ENCODE results near the gene KLK11.

The KLK11 gene

DNA sequence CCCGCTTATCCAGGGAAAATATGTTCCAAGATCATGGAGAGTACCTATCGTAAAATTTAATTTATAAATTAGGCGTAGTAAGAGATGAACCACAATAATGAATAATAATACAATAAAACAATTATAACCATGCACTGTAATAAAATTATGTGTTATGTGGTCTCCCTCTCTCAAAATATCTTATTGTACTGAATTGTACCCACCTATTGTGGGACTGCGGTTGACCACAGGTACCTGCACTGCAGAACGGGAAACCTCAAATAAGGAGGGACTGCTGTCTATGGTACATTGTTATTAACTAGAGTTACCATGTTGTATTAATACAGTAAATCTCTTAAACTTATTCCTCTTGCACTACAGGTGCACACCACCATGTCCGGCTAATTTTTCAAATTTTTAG lies 13.7 kb upstream of the KLK11 start:
- Mint-ChIP-seq H3K9me3 (no peaks in the 10 kb centered on the region), H3K4me3 (no peak overlapping the region), H3K27ac (no peak overlapping the region), H3K27me3 (no peaks in the 10 kb centered on the region), H3K36me3 (no peaks in the 10 kb centered on the region), H3K4me1 (no peaks in the 10 kb centered on the region)

GRCh38 chr19:51036519-51036918 lies 10.1 kb upstream of the KLK11 start:
- Mint-ChIP-seq H3K27ac (no peak overlapping the region), H3K36me3 (no peaks in the 10 kb centered on the region), H3K4me3 (no peak overlapping the region), H3K9me3 (no peaks in the 10 kb centered on the region), H3K27me3 (peaks cover 7% of the 10 kb centered on the region), H3K4me1 (no peaks in the 10 kb centered on the region)

DNA sequence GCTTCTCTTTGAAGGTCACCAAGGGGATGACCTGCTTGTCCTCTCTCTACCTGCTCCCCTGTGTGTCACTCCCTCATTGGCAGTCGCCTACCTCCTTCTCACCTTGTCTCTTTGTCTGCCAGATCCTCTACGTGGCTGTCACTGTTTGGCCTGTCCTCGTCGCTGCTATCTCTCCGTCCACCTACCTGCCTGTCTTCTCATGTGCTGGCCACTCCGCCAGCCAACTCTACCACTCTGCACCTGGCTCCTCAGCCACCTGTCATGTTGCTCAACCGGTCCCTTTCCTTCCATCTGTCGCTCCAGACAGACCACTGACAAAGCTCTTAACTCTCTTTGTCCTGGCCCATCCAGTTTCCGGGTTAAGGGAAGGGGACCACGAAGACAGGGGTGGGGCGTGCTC lies 8.3 kb upstream of the KLK11 start, which contains the start of gene KLK12:
TSS of gene KLK12 (minus strand) at position 299 of the 400 bp plus-strand sequence. CDS start 381 bp downstream, outside the sequence.
- H3K4me3 Mint-ChIP-seq = no peak within 1 kb of the TSS
- no peaks in the 10 kb centered on the region for H3K9me3 Mint-ChIP-seq
- H3K4me1 Mint-ChIP-seq = no peaks in the 10 kb centered on the region
- H3K27ac Mint-ChIP-seq = no peak within 1 kb of the TSS
- H3K36me3 Mint-ChIP-seq = no peaks in the 10 kb centered on the region
- H3K27me3 Mint-ChIP-seq = peaks cover 16% of the 10 kb centered on the region

- H3K9me3 Mint-ChIP-seq = no peaks in the 10 kb centered on the region
- no peaks in the 10 kb centered on the region for H3K4me1 Mint-ChIP-seq
- no peak overlapping the region for H3K4me3 Mint-ChIP-seq
- no peaks in the 10 kb centered on the region for H3K36me3 Mint-ChIP-seq
- H3K27ac Mint-ChIP-seq = no peak overlapping the region
- H3K27me3 Mint-ChIP-seq = peaks cover 27% of the 10 kb centered on the region
Observed at GRCh38 chr19:51031880-51032225, 5.4 kb upstream of the KLK11 start.

DNA sequence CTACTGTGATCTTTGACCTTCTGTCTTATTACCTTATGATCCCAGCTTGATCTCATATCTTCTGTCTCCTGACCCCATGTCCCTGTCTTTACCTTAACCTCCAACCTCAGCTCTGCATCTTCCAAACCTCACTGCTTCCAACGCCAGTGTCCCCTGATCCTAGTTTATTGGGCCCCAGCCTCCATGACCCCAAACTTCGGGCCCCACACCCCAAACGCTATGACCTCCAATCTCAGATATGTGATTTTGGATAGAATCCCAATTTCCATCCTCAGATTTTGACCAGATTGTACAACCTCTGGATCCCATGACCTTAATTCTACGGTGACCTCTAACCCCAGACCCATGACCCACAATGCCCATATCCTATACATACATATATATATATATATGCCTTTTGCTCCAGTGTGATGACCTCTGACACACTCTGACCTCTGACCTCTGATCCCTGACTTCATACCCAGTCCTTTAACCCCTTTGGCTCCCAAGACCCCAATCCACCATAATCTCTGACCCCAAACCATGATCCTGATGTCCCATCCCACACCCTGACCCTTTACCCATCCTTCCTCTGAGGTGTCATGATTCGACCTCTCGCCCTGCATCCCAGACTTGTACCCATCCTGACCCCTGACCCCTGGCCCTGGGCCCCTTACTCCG lies 4.9 kb upstream of the KLK11 start:
- H3K27me3 Mint-ChIP-seq = peaks cover 29% of the 10 kb centered on the region

DNA sequence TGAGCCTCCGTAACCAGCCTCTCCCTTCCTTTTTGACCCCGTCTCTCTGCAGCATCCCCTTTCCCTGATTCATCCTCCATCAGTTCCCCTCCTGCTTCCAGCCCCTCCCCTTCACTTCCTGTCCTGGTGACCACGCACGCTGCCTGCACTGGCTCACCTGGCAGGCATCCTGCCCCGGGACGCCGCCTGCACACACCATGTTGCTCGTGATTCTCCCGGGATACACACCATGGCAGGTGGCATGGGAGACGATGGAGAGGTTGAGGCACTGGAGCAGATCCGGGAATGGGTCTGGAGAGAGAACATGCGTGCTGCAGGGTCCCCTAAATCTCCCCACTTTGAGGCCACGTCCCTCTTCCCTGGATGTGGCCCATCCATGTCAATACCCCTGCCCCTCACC lies 4.2 kb upstream of the KLK11 start:
- Mint-ChIP-seq H3K27ac (no peak overlapping the region), H3K4me3 (no peak overlapping the region), H3K36me3 (no peaks in the 10 kb centered on the region), H3K27me3 (peaks cover 29% of the 10 kb centered on the region), H3K9me3 (no peaks in the 10 kb centered on the region), H3K4me1 (no peaks in the 10 kb centered on the region)

More for the DNA sequence above, 4.9 kb upstream of the KLK11 start:
- H3K4me3 Mint-ChIP-seq = no peak overlapping the region
- H3K36me3 Mint-ChIP-seq = no peaks in the 10 kb centered on the region
- peak overlapping the region; percentile 64 for H3K27ac Mint-ChIP-seq
- no peaks in the 10 kb centered on the region for H3K9me3 Mint-ChIP-seq
- H3K4me1 Mint-ChIP-seq = no peaks in the 10 kb centered on the region

- no peak overlapping the region for H3K4me3 Mint-ChIP-seq
- H3K4me1 Mint-ChIP-seq = no peaks in the 10 kb centered on the region
- H3K27me3 Mint-ChIP-seq = peaks cover 33% of the 10 kb centered on the region
- no peaks in the 10 kb centered on the region for H3K9me3 Mint-ChIP-seq
- no peak overlapping the region for H3K27ac Mint-ChIP-seq
- no peaks in the 10 kb centered on the region for H3K36me3 Mint-ChIP-seq
Observed at GRCh38 chr19:51029718-51030117, 3.3 kb upstream of the KLK11 start.

DNA sequence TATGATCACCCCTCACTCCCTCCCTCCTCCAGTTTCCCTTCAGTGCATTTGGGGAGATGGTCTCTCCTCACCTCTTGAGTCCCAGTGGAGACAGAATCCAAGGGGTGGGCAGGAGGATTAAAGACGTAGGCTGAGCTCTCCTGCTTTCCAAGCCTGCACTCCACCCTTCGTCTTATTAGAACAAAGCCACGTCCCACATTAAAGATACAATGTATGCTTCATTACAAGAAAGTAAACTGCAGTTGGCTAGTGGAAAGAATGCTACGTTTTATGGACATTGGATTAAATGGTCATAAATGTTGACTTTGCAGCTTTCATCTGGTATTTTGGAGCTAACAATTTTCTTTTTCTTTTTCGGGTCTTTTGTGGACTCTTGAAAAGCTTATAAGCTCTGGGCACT lies 1.5 kb upstream of the KLK11 start:
- Mint-ChIP-seq H3K36me3 (no peaks in the 10 kb centered on the region), H3K27me3 (peaks cover 28% of the 10 kb centered on the region), H3K27ac (no peak overlapping the region), H3K9me3 (no peaks in the 10 kb centered on the region), H3K4me3 (no peak overlapping the region), H3K4me1 (no peaks in the 10 kb centered on the region)

- H3K9me3 Mint-ChIP-seq = no peaks in the 10 kb centered on the region
- H3K36me3 Mint-ChIP-seq = no peaks in the 10 kb centered on the region
- no peak overlapping the region for H3K4me3 Mint-ChIP-seq
- H3K4me1 Mint-ChIP-seq = no peaks in the 10 kb centered on the region
- H3K27me3 Mint-ChIP-seq = peaks cover 28% of the 10 kb centered on the region
- H3K27ac Mint-ChIP-seq = no peak overlapping the region
Observed at GRCh38 chr19:51027126-51027806, 850 bp upstream of the KLK11 start.

GRCh38 chr19:51025809-51026553 lies 435 bp downstream of the KLK11 start:
- Mint-ChIP-seq H3K4me1 (no peaks in the 10 kb centered on the region), H3K9me3 (no peaks in the 10 kb centered on the region), H3K27me3 (peaks cover 22% of the 10 kb centered on the region), H3K27ac (no peak overlapping the region), H3K36me3 (no peaks in the 10 kb centered on the region), H3K4me3 (no peak overlapping the region)

DNA sequence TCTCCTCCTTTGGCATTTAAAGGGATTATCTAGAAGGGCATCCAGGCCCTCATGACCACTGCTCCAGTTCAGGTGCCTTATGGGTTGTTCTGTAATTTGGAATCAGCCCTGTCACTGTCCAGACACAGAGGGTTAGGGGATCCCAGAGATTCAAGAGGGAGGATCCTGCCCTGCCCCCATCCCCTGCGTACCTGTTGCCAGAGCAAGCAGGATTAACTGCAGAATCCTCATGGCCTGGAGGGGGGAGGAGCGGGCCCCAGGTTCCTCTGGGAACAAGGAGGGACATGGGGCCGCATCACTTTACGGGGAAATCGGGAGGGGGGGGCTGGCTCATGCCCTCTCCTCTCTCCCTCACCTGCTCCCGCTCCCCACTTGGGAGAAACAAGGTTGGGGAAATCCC lies 1.0 kb downstream of the KLK11 start:
- Mint-ChIP-seq H3K27ac (no peak overlapping the region), H3K9me3 (no peaks in the 10 kb centered on the region), H3K4me3 (no peak overlapping the region), H3K36me3 (no peaks in the 10 kb centered on the region), H3K4me1 (no peaks in the 10 kb centered on the region), H3K27me3 (peaks cover 20% of the 10 kb centered on the region)

- Mint-ChIP-seq H3K36me3 (no peaks in the 10 kb centered on the region), H3K4me3 (no peak overlapping the region), H3K9me3 (no peaks in the 10 kb centered on the region), H3K27me3 (peaks cover 22% of the 10 kb centered on the region), H3K27ac (no peak overlapping the region), H3K4me1 (no peaks in the 10 kb centered on the region)
Observed at GRCh38 chr19:51024924-51025323, 1.5 kb downstream of the KLK11 start.

GRCh38 chr19:51023946-51024345 lies 2.5 kb downstream of the KLK11 start:
- no peak overlapping the region for H3K4me3 Mint-ChIP-seq
- peaks cover 17% of the 10 kb centered on the region for H3K27me3 Mint-ChIP-seq
- H3K36me3 Mint-ChIP-seq = no peaks in the 10 kb centered on the region
- H3K4me1 Mint-ChIP-seq = no peaks in the 10 kb centered on the region
- no peaks in the 10 kb centered on the region for H3K9me3 Mint-ChIP-seq
- H3K27ac Mint-ChIP-seq = no peak overlapping the region

- no peak overlapping the region for H3K27ac Mint-ChIP-seq
- H3K27me3 Mint-ChIP-seq = peaks cover 22% of the 10 kb centered on the region
Observed at GRCh38 chr19:51022526-51022925, 3.9 kb downstream of the KLK11 start.

DNA sequence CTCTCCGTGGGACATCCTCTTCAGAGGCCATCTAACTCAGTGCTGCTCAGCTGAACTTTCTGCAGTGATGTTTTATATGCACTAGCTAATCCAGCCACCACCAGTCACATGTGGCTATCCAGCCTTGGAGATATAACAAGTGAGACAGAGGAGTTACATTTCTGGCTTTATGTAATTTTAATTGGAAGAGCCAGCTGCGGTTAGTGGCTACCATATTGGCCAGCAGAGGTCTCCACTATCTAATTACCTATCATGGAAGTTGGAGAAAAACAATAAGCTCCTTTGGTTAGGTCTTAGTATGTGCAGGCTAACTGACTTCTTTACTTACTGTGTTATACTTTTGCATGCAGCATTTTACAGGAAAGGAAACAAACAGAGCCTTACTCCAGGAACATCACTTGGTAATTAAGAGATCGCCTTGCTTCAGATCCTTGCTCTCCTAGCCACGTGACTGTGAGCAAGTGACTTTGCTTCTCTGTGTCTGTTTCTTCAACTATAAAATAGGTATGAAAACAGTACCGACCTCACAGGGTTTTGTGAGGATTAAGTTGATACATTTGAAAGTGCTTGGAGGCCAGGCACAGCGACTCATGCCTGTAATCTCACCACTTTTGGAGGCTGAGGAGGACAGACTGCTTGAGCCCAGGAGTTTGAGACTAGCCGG lies 5.3 kb downstream of the KLK11 start:
- H3K27me3 Mint-ChIP-seq = peaks cover 26% of the 10 kb centered on the region
- no peaks in the 10 kb centered on the region for H3K9me3 Mint-ChIP-seq

More at GRCh38 chr19:51022526-51022925, 3.9 kb downstream of the KLK11 start:
- Mint-ChIP-seq H3K9me3 (no peaks in the 10 kb centered on the region), H3K36me3 (peaks cover 2% of the 10 kb centered on the region), H3K4me3 (no peak overlapping the region), H3K4me1 (peaks cover 8% of the 10 kb centered on the region)

DNA sequence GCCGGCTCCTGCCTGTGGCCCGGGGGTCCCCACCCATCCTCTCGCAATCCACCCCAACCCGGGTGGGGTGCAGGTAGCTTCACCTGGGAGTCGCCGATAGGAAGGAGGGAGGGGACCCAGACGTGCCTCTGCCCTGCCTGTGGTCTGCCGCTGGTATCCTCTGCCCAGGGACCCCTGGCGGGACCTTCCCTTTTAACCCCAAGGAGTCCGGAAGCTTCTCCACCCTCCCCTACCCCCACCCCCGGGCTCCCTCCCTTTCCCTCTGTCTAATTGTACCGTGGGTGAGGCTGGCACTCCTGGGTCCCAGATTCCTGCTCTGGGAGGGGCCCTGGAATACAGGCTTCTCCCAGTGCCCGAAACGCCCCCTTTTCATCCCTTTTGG lies 6.9 kb downstream of the KLK11 start, which contains the start of gene KLK10:
TSS of gene KLK10 (minus strand) at position 166 of the 382 bp plus-strand sequence. CDS start 579 bp downstream, outside the sequence.
- Mint-ChIP-seq H3K36me3 (peaks cover 2% of the 10 kb centered on the region), H3K4me3 (peak within 1 kb of the TSS; percentile 23), H3K9me3 (no peaks in the 10 kb centered on the region), H3K27ac (no peak within 1 kb of the TSS), H3K4me1 (peaks cover 17% of the 10 kb centered on the region), H3K27me3 (peaks cover 33% of the 10 kb centered on the region)

More for the DNA sequence above, 5.3 kb downstream of the KLK11 start:
- no peak overlapping the region for H3K27ac Mint-ChIP-seq
- peaks cover 17% of the 10 kb centered on the region for H3K4me1 Mint-ChIP-seq
- no peak overlapping the region for H3K4me3 Mint-ChIP-seq
- peaks cover 2% of the 10 kb centered on the region for H3K36me3 Mint-ChIP-seq

Measured in activated naive CD4-positive, alpha-beta T cell treated with anti-CD3 and anti-CD28 coated beads, Interleukin-2, amount 50 U/mL, for 24 hours (primary cell).